Measurements from ENCODE around the gene NME7. TPM values are rescaled to one million over a fixed set of nuclear protein-coding genes. Genes with fewer than 3 reads are reported as not detected.
A peak's percentile ranks its signal among the peaks of the same experiment; 100 is the strongest.

Gene NME7
- total RNA-seq, 4 donors from 2014 or later, result 3.7 to 8.4 (median 5.5) TPM

GRCh38 chr1:169115891-169116585 is 251.6 kb downstream of the NME7 start:
- Histone ChIP-seq H3K9me3 (no peaks in the 10 kb centered on the region), H3K4me3 (peak overlapping the region in 3 of 4 donors; percentile 12 to 35 (median 26)), H3K4me1 (peaks cover 95 to 97% of the 10 kb centered on the region in 2 donors), H3K27ac (peak overlapping the region; percentile 93 to 99 (median 96)), H3K36me3 (peaks cover 0 to 53% of the 10 kb centered on the region in 2 donors), H3K27me3 (no peaks in the 10 kb centered on the region)
- in situ Hi-C loops (cut with MboI; ENCODE audit: low sequenced_read_pairs in 4 of 4) (loop anchor here (10.0 to 25.0 kb wide), 6 partner anchors 369 to 1179 kb away; partner anchors contain the start of genes SLC19A2 (in 3 of the 4), DCAF6 (in 1 of the 4) and MPC2 (in 1 of the 4)), intact Hi-C loops (cut with DNase I; ENCODE audit: low total_unique reads) (loop anchor here (10.0 kb wide), 1 partner anchor 779 kb away; the partner anchor contains the start of gene SCYL3)
- ATAC-seq (peak in 1 of 2 donors; percentile 37), DNase-seq (peak in 1 of 2 donors; percentile 89)
- TF ChIP-seq, protein P1, sequence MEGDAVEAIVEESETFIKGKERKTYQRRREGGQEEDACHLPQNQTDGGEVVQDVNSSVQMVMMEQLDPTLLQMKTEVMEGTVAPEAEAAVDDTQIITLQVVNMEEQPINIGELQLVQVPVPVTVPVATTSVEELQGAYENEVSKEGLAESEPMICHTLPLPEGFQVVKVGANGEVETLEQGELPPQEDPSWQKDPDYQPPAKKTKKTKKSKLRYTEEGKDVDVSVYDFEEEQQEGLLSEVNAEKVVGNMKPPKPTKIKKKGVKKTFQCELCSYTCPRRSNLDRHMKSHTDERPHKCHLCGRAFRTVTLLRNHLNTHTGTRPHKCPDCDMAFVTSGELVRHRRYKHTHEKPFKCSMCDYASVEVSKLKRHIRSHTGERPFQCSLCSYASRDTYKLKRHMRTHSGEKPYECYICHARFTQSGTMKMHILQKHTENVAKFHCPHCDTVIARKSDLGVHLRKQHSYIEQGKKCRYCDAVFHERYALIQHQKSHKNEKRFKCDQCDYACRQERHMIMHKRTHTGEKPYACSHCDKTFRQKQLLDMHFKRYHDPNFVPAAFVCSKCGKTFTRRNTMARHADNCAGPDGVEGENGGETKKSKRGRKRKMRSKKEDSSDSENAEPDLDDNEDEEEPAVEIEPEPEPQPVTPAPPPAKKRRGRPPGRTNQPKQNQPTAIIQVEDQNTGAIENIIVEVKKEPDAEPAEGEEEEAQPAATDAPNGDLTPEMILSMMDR (IDR thresholded peaks at IDR 0.05 in 4 of 5, conservative IDR thresholded peaks at IDR 0.05 in 1 of 5), result no peak
- no peak for TF ChIP-seq POLR2A (IDR thresholded peaks at IDR 0.05)

DNA sequence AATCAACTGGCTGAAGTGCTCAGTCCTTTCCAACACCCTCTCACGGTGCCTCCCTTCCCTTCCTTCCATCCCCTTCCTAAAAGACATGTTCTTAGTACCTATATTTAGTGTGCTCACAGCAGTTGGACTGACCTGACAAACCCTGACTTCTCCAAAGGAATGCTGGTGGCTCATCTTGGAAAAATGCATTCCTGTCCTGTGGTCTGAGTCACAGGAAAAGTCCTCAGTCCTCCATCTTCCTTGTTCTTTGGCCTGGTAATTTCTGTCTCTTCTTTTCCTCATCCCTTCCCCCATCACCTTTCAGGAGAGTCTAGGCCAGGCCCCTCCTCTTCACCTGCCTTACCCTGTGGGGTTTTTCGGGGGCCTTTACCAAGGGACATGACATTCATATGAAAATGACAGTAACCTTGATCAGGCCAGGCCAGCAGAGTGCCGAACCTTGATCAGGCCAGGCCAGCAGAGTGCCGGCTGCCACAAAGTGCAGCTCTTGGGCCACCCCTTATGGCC is 253.9 kb downstream of the NME7 start:
- no peak for TF ChIP-seq POLR2A (IDR thresholded peaks at IDR 0.05)
- TF ChIP-seq, protein P1 (IDR thresholded peaks at IDR 0.05 in 4 of 5, conservative IDR thresholded peaks at IDR 0.05 in 1 of 5), result no peak
- Histone ChIP-seq H3K36me3 (peaks cover 0 to 53% of the 10 kb centered on the region in 2 donors), H3K27me3 (no peaks in the 10 kb centered on the region), H3K4me1 (peaks cover 87 to 90% of the 10 kb centered on the region in 2 donors), H3K4me3 (peak overlapping the region in 2 of 4 donors; percentile 9 to 40), H3K27ac (peak overlapping the region; percentile 93 to 99 (median 96)), H3K9me3 (no peaks in the 10 kb centered on the region)
- DNase-seq, result peak in 1 of 2 donors; percentile 70
- ATAC-seq, result peak; percentile 31 to 33
- intact Hi-C loops (cut with DNase I; ENCODE audit: low total_unique reads) (loop anchor here (1.0 to 10.0 kb wide), 3 partner anchors 370 to 1557 kb away; partner anchors contain the start of gene SCYL3), in situ Hi-C loops (cut with MboI; ENCODE audit: low sequenced_read_pairs in 4 of 4) (loop anchor here (5.0 to 25.0 kb wide), 8 partner anchors 369 to 1176 kb away; partner anchors contain the start of genes SLC19A2 (in 3 of the 4), DCAF6 (in 1 of the 4) and MPC2 (in 1 of the 4))

GRCh38 chr1:169112241-169112640 is 255.4 kb downstream of the NME7 start:
- peak; percentile 62 to 71 for ATAC-seq
- TF ChIP-seq POLR2A (IDR thresholded peaks at IDR 0.05), result peak in 1 of 2 donors; percentile 57
- TF ChIP-seq, protein P1 (IDR thresholded peaks at IDR 0.05 in 4 of 5, conservative IDR thresholded peaks at IDR 0.05 in 1 of 5), result no peak
- peak; percentile 69 to 85 for DNase-seq
- H3K9me3 ChIP-seq, result no peaks in the 10 kb centered on the region
- H3K27me3 ChIP-seq, result no peaks in the 10 kb centered on the region
- peaks cover 0 to 62% of the 10 kb centered on the region in 2 donors for H3K36me3 ChIP-seq
- in situ Hi-C loops (cut with MboI; ENCODE audit: low sequenced_read_pairs in 4 of 4) (loop anchor here (5.0 to 25.0 kb wide), 8 partner anchors 370 to 1175 kb away; partner anchors contain the start of genes SLC19A2 (in 3 of the 4), DCAF6 (in 1 of the 4) and MPC2 (in 1 of the 4)), intact Hi-C loops (cut with DNase I; ENCODE audit: low total_unique reads) (loop anchor here (1.0 to 10.0 kb wide), 3 partner anchors 504 to 1559 kb away; partner anchors contain the start of gene SCYL3)
- H3K4me3 ChIP-seq, result peak overlapping the region in 2 of 4 donors; percentile 40 to 76
- peaks cover 75 to 76% of the 10 kb centered on the region in 2 donors for H3K4me1 ChIP-seq
- H3K27ac ChIP-seq, result peak overlapping the region; percentile 93 to 99 (median 96)

- peaks cover 68 to 69% of the 10 kb centered on the region in 2 donors for H3K4me1 ChIP-seq
- TF ChIP-seq, protein P1 (IDR thresholded peaks at IDR 0.05 in 4 of 5, conservative IDR thresholded peaks at IDR 0.05 in 1 of 5), result no peak
- no peak for TF ChIP-seq POLR2A (IDR thresholded peaks at IDR 0.05)
- H3K36me3 ChIP-seq, result peaks cover 0 to 61% of the 10 kb centered on the region in 2 donors
- in situ Hi-C loops (cut with MboI; ENCODE audit: low sequenced_read_pairs in 4 of 4) (loop anchor here (5.0 to 25.0 kb wide), 8 partner anchors 371 to 1174 kb away; partner anchors contain the start of genes SLC19A2 (in 3 of the 4), DCAF6 (in 1 of the 4) and MPC2 (in 1 of the 4)), intact Hi-C loops (cut with DNase I; ENCODE audit: low total_unique reads) (loop anchor here (10.0 kb wide), 1 partner anchor 783 kb away; the partner anchor contains the start of gene SCYL3)
- H3K27me3 ChIP-seq, result no peaks in the 10 kb centered on the region
- ATAC-seq, result no peak
- DNase-seq, result no peak
- no peaks in the 10 kb centered on the region for H3K9me3 ChIP-seq
- H3K27ac ChIP-seq, result peak overlapping the region; percentile 93 to 99 (median 96)
- H3K4me3 ChIP-seq, result peak overlapping the region in 3 of 4 donors; percentile 6 to 76 (median 65)
These were observed 256.1 kb downstream of the NME7 start for GRCh38 chr1:169111472-169111871.

Measured in gastrocnemius medialis (tissue), 4 donors.